IMR-90 (cell line): ENCODE measurements around the gene CARMIL1.

Experiments
- CTCF ChIP-seq: conservative IDR thresholded peaks from 2 replicates; pipeline ENCODE4 v1.5.1; 2012; ENCODE audit warnings: mild to moderate bottlenecking, low read depth, low read length, improper control_type of control experiment
- ELK1 ChIP-seq: fragments of 150-350 bp; IDR thresholded peaks from 2 replicates; pipeline ENCODE4 v1.6.1; 2016; ENCODE audit warnings: low read depth, mild to moderate bottlenecking, low read length, moderate library complexity, borderline replicate concordance
- POLR2A ChIP-seq: IDR thresholded peaks from 2 replicates; pipeline ENCODE4 v1.6.1; 2012; ENCODE audit warnings: mild to moderate bottlenecking, low read depth, low read length
- RAD21 ChIP-seq: IDR thresholded peaks from 2 replicates; pipeline ENCODE4 v1.6.1; 2012; ENCODE audit warnings: low read length, improper control_type of control experiment
- RFX5 ChIP-seq: IDR thresholded peaks from 2 replicates; pipeline ENCODE4 v1.8.0; 2012; ENCODE audit warnings: low read depth, mild to moderate bottlenecking, low read length, moderate library complexity

GRCh38 chr6:25525078-25525477, 245.9 kb downstream of the CARMIL1 start:
- TF ChIP-seq ELK1, result no peak
- TF ChIP-seq CTCF, result no peak
- no peak for TF ChIP-seq RAD21
- TF ChIP-seq POLR2A, result no peak
- no peak for TF ChIP-seq RFX5
